GM15510 (cell line): ENCODE results near the gene RAB31.

Experiments used
- POLR2A ChIP-seq: IDR thresholded peaks from 3 replicates; pipeline ENCODE4 v1.6.1; 2011; ENCODE audit warnings: borderline replicate concordance; ENCODE audit not compliant: insufficient read length; ENCODE audit errors: extremely low read depth

Gene RAB31

DNA sequence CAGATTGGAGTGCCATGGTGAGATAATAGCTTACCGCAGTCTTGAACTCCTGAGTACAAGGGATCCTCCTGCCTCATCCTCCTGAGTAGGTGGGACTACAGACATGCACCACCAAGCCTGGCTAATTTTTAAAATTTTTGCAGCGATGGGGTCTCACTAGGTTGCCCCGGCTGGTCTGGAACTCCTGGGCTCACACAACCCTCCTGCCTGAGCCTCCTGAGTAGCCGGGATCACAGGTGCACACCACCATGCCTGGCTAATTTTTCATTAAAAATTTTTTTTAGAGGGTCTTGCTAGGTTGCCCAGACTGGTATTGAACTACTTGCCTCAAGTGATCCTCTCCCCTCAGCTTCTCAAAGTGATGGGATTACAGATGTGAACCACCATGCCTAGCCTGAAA is 27.8 kb downstream of the RAB31 start:
- TF ChIP-seq POLR2A, result no peak

DNA sequence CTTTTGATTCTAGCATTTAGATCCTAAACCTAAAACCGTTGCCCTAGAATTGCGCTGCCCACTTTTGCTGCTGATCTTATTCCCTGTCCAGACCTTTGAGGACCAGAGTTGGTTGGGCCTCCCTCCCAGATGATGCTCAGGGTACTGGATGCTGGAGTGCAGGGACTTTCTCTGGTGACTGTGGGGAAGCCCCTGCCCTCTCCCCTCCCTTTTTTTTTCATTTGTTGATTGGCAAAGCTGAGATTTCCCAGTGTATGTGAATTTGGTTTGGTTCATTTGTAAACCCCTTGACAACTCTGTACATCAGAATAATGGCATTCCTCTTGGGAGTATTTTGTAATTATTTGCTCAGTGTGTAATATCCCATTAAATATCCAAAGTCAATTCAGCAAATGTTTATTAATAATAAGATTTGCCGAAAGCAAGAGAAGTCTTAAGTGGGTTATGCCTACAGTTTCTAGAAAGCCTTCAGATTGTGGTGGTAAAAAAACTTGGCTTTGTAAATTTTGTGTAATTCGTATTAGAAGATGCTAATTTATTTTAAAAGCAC is 28.3 kb downstream of the RAB31 start:
- TF ChIP-seq POLR2A, result no peak

DNA sequence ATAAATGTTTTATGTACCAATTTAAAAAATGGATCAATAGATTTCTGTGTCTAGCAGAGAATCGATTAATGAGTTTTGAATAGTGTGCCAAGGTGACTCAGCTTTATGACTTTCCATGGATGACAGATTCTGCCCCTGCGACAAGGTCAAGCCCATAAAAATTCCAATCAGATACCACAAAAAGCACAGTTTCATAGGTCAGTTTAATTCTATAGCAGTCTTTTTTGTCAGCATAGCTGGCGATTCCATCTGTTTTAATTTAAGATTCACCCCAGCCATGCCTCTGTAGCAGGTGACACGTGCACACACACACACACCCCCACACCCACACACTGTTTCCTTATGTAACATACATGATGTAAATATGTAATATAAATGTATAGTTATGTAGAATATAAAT is 28.9 kb downstream of the RAB31 start:
- TF ChIP-seq POLR2A, result no peak

DNA sequence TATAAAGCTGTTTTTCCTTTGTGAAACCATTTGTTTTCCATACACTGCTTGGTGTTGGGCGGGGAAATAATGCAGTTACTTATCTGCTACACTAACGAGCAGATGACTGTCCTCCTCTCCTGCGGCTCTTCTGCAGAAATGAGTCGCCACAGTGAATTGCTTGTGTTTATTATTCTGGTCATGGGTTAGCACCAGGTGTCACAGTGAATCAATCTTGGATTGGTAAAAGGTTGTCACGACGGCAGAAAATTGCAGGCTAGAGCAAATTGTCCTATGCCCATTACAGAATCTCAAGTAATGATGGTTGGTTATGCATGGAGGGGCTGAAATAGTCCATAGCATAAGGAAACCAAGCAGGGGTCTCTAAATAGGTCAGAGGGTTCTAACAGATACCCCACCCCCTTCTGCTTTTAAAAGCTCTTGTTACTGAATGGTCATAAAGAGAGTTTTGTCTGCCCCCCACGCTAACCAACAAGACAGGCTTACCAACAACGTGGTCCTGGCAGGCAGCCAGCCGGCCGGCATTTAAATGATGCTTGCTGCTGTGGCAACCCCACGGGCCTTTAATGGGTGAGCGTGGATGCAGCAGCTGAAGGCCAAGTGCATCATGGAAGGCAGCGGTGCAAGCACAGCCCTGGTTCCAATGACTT is 29.5 kb downstream of the RAB31 start:
- TF ChIP-seq POLR2A, result no peak

DNA sequence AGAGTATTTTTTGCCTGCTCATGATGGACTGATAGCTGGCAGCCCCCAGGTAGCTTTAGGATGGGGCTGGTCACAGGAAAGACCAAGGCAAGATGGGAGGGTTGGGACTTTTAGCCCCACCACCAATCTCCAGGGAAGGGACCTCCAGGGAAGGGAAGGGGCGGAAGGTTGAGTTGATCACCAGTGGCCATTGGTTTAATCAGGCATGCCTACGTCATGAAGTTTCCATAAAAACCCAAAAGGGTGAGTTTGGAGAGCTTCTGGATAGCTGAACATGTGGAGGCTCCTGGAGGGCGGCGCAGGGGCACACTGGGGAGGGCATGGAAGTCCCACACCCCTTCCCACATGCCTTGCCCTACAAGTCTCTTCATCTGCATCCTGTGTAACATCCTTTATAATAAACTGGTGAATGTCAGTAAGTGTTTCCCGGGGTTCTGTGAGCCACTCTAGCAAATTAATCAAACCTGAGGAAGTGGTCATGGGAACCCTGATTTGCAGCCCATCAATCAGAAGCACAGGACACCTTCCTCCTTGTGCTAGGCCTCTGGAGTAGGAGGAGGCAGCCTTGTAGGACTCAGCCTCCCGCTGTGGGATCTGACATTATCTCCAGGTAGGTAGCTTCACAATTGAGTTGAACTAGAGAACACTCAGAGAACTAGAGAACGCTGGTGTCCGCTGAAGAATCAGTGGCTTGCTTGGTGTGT is 30.3 kb downstream of the RAB31 start:
- no peak for TF ChIP-seq POLR2A

DNA sequence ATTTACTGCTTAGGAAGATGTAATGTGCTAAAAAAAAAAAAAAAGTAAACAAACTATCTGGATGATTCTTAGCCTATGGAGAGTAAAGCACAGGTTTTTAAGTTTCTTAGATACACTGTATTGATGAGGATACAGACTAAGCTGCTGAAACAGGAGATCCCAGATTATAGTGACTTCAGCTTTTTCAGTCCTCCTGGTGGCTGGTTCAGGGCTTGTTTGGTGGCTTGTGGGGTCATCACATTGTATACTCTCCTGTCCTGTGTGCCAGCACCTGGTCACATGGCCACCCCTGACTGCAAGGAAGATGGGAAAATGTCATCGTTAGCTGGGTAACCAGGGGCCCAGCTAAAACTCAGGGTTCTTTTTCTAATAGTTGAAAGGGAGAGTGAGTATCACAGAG is 31.4 kb downstream of the RAB31 start:
- no peak for TF ChIP-seq POLR2A

DNA sequence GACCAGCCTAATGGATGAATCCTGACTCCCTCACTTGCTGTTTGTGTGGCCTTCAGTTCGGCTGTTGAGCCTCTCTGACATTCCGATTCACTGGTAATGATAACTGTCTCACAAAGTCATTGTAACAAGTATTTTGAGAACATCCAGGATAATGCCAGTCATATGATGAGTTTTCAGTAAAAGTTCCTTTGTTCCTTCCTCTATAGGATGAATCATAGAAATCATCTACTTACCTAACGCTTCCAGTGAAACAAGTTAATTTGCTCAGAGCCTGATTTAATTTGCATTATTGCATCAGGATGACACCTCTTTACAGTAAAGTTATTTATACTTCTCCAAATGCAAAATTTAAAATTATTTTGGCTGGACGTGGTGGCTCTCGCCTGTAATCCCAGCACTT is 32.0 kb downstream of the RAB31 start:
- no peak for TF ChIP-seq POLR2A

DNA sequence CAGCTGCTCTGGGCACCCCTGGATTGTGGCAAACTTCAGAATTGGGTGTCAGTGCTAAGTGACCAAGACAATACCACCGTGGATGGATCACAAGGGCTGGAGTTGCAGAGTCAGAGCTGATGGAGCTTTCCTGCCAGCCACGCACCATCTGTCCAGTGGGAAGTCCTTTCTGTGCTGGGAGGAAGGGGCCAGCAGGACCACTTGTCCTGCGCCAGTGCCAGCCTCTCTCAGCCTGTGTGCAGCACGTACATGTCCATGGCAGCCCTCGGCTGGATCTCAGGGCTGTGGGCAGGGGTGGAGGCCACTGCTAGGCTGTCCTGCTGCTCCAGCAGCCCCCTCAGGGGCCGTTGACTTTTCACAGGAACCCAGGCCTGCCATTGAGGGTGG is 33.3 kb downstream of the RAB31 start:
- no peak for TF ChIP-seq POLR2A

DNA sequence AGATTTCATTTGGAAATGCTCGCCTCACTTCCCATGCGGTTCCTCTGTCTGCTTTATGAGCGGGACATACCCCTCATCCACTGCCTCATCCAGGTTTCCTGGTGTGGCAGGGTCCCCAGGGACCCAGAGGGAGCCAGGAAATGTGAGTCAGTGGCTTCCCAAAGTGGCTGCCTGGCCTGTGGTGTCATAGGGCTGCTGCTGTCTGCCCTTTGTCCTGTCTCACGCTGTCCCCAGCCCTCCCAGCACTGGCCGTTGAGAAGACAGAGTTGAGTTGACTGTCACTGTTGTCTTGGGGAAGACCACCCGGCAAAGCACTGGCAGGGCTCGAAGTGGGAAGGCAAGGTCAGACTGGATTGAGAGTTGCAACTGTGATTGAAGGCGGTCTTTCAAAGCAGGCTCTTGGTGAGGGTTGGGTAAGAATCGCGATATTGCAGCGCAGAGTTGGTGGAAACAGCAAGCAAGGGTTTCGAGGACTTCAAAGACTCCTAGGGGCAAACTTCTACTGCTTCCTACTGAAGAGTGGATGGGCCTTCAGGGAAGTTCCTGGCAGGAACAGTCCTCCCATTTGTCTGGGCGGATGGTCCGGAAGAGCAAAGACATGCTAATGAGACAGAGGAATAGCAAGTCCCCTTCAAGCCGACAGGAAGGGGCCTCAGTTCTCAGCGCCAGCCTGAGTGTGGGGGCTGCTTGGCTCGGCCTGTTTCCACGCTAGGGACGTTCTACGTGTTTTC is 33.9 kb downstream of the RAB31 start:
- TF ChIP-seq POLR2A, result no peak

DNA sequence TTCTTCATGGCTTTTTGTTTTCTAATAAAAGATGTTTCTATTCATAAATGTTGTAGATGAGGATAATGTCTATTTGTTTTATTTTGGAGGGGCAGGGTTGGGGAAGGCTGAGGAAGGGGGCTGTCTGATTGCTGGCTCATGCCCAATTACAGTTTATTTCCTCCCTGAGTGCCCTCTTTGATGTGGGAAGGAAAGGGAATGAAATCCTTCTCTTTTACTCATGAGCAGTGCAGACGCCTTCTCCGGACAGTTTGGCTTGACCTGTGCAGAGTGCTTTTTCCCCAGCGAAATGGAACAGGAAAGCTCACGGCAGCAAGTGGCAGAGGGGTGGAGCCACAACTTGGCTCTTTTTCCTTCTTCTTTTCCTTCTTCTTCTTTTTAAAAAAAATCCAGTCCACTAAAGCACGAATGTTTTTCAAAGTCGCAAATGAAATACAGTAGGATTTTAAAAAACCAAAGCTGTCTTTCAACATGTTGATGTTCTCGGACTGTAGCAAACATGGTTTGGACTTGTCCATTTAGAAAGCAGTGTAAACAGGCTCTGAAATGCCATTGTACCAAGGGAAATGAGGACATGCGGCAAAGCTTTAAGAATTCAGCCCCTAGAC is 34.5 kb downstream of the RAB31 start:
- no peak for TF ChIP-seq POLR2A

DNA sequence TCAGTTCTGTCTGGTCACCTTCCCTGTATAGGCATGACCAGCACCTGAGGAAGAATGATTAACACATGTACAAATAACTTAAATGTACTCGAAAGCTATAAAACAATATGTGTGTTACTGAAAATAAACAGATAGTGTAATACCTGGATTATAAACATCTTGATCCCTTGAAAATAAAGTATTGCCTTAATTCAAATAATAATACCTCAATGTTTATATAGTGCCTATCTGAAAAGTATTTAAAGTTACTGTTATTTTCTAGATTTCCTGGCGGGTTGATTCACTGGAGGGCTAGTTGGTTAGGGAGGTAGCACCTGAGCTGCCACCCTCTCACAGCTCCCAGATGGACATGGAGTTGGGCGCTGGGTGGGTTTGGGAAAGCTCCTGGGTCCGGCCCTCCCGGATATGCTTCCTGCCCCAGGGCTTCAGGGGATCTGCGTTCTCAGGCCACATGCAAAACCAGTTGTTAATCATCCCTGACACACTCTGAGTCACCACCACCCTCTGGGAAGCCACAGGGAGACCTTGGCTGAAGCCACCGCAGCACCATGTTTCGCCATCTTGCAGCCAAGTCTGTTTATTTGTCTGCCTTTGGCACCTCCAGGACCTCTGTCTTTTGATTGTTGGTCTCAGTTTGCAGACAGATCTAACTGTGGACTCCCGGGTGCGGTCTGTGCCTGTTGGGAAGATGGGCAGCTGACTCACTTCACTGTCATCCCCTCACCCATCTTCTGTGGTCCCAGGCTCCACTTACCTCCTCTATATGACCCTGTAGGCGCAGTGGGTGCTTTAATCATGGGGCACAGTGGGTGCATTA is 35.3 kb downstream of the RAB31 start:
- TF ChIP-seq POLR2A, result no peak

DNA sequence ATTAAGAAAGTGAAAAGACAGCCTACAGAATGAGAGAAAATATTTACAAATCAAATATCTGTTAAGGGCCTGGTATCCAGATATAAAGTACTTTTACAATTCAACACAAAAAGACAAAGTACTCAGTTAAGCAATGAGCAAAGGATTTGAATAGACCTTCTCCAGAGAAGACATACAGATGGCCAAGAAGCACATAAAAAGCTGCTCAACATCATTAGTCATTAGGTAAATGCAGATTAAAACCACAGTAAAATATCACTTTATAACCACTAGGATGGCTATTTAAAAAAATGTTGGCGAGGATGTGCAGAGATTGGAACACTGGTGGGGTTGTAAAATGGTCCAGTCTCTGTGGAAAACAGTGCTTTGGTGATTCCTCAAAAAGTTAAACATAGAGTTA is 38.9 kb downstream of the RAB31 start:
- TF ChIP-seq POLR2A, result no peak

DNA sequence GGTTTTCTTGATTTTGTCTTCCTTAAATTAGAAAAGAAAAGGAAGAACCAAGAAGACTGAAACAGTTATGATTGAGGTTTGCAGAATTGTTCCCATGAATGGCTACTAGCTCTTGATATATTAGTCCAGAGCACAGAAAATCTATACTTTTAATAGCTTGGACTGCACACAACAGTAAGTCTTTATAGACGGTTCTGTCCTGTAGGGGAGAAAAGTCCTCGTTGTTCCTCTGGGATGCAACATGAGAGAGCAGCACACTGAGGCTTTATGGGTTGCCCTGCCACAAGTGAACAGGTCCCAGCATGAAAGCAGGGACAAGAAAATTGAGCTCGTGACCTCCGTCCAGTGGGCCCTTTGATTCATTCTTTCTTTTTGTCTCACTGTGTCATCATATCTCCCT is 41.5 kb downstream of the RAB31 start:
- no peak for TF ChIP-seq POLR2A

DNA sequence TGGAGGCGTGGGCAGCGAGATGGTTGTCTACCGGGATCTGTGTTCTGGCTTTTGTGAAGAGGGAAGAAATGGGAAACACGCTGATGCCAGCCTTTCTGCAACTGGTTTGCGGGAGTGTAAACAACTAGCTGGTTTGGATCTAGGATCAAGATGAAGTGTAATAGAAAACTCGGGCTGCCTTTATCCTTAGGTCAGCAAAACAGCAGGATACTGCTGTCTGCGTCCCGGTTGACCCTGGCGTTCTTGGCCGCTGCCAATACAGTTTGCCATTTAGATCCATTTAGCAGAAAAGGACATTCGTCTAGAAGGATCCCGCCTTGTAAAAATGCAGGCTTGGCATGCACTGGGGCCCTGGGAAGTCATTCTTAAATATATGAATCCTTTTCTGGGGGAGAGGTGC is 42.0 kb downstream of the RAB31 start:
- TF ChIP-seq POLR2A, result no peak

DNA sequence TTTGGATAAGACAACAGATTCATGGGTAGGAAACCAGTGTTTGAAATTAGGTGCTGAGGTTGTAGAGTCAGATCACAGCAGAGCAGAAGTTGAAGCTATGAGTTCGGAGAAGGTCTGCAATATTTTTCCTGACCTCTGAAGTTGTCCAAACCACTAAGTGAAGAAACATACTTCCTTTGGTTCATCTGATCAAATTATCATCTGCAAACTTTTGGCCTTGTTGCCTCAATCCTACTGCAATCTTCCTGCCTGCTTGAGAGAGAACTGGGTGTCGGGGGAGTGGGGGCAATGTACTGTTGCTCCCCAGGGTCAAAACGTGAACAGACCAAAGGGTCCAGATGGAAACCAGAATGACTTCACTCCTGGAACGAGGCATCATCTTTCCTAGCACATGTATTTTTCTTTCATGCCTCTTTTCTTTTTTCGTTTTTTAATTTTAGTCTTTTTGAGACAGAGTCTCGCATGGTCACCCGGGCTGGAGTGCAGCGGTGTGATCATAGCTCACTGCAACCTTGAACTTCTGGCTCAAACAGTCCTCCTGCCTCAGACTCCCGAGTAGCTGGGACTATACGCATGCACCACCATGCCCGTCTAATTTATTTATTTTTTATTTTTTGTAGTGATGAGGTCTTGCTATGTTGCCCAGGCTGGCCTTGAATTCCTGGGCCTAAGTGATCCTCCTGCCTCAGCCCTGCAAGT is 42.7 kb downstream of the RAB31 start:
- no peak for TF ChIP-seq POLR2A
